B cell (primary cell): Measurements from ENCODE around the gene APOM. TPM values are rescaled to one million over a fixed set of nuclear protein-coding genes. Genes with fewer than 3 reads are reported as not detected.

Experiments
- ATAC-seq: fragments of 200-7000 bp; cut with Tn5 transposase; one replicate; pipeline ENCODE4 v1.10.0; 2021; ENCODE audit warnings: low read depth, mild to moderate bottlenecking, moderate number of reproducible peaks, moderate library complexity
- CTCF ChIA-PET: fragments of 350-600 bp; sonication (Branson Sonifier 250); formaldehyde crosslinking; loops from one replicate; lab custom pipeline; 2021; ENCODE audit warnings: antibody characterized with exemption, inconsistent platforms; lab: Charles Lee
- POLR2A ChIA-PET: fragments of 350-600 bp; sonication (Branson Sonifier 250); formaldehyde crosslinking; loops from one replicate; lab custom pipeline; 2021; ENCODE audit warnings: antibody characterized with exemption; lab: Charles Lee
- DNase-seq: peaks from one replicate; pipeline ENCODE4 v3.0.0; 2013
- H2AFZ ChIP-seq: 2 replicates; pipeline ENCODE4 v1.6.1; 2012; ENCODE audit warnings: mild to moderate bottlenecking, low read depth, low read length; ENCODE audit not compliant: insufficient read depth, poor library complexity, severe bottlenecking
- H3K27ac ChIP-seq, 2 donors: 1 replicate in 1 of 2; 2 replicates in 1 of 2; pipeline ENCODE4 v1.5.1; 2012 to 2013; ENCODE audit warnings: low read length in 2 of 2, mild to moderate bottlenecking in 2 of 2, moderate library complexity in 1 of 2
- H3K27me3 ChIP-seq, 4 experiments: fragments of 200-600 bp in 1 of 4; sonication (generic) in 1 of 4; replicated peaks in 1 of 4; 1 replicate in 2 of 4; 2 replicates in 2 of 4; pipeline versions ENCODE4 v1.6.1 to v1.7.0; 2013 to 2016; ENCODE audit warnings: low read length in 3 of 4, mild to moderate bottlenecking in 2 of 4, mixed read lengths in 1 of 4, moderate library complexity in 1 of 4; ENCODE audit not compliant: insufficient read depth in 4 of 4, control insufficient read depth in 3 of 4; ENCODE audit errors: control extremely low read depth in 1 of 4
- H3K36me3 ChIP-seq, 2 experiments: replicated peaks in 1 of 2; 1 replicate in 1 of 2; 2 replicates in 1 of 2; pipeline versions ENCODE4 v1.6.1 to v1.7.1; 2013; ENCODE audit warnings: low read length in 1 of 2; ENCODE audit not compliant: insufficient read depth in 2 of 2, control insufficient read depth in 1 of 2; ENCODE audit errors: control extremely low read depth in 1 of 2, extremely low read depth in 1 of 2
- H3K4me1 ChIP-seq, 2 donors: fragments of 200-600 bp in 1 of 2; sonication (generic) in 1 of 2; 1 replicate in 1 of 2; 2 replicates in 1 of 2; pipeline versions ENCODE4 v1.5.1 to v1.6.1; 2013 to 2017; ENCODE audit warnings: low read length in 2 of 2; ENCODE audit not compliant: control insufficient read depth in 2 of 2, insufficient read depth in 2 of 2
- H3K4me2 ChIP-seq: replicated peaks from 2 replicates; pipeline ENCODE3; 2012; ENCODE audit warnings: mild to moderate bottlenecking, low read depth, low read length; ENCODE audit not compliant: poor library complexity, severe bottlenecking
- H3K4me3 ChIP-seq, 5 experiments: fragments of 200-600 bp in 1 of 5; sonication (generic) in 1 of 5; 1 replicate in 3 of 5; 2 replicates in 2 of 5; pipeline versions ENCODE4 v1.5.1 to v1.7.0; 2011 to 2016; ENCODE audit warnings: low read length in 4 of 5, mild to moderate bottlenecking in 4 of 5, low read depth in 2 of 5, control low read depth in 1 of 5, moderate library complexity in 1 of 5; ENCODE audit not compliant: insufficient read depth in 1 of 5; ENCODE audit errors: control extremely low read depth in 1 of 5, extremely low read depth in 1 of 5
- H3K79me2 ChIP-seq: fragments of 200-600 bp; sonication (generic); one replicate; pipeline ENCODE4 v1.6.0; 2016; ENCODE audit warnings: low read length; ENCODE audit not compliant: control insufficient read depth, insufficient read depth
- H3K9ac ChIP-seq: fragments of 200-600 bp; sonication (generic); 2 replicates; pipeline ENCODE4 v1.6.1; 2017; ENCODE audit warnings: mild to moderate bottlenecking, low read length, moderate library complexity
- H3K9me3 ChIP-seq, 3 donors: one replicate each; pipeline versions ENCODE4 v1.6.1 to v1.7.1; 2013; ENCODE audit warnings: low read length in 2 of 3; ENCODE audit not compliant: control insufficient read depth in 2 of 3, insufficient read depth in 1 of 3; ENCODE audit errors: control extremely low read depth in 1 of 3
- H4K20me1 ChIP-seq: 2 replicates; pipeline ENCODE4 v1.6.0; 2012; ENCODE audit warnings: mild to moderate bottlenecking, low read length; ENCODE audit not compliant: insufficient read depth, control insufficient read depth, poor library complexity, severe bottlenecking
- H3K27ac Mint-ChIP-seq: one replicate; pipeline ENCODE4 v1.8.0; 2021; ENCODE audit warnings: mixed read lengths
- H3K27me3 Mint-ChIP-seq: one replicate; pipeline ENCODE4 v1.8.0; 2021; ENCODE audit warnings: mixed read lengths
- H3K4me1 Mint-ChIP-seq: one replicate; pipeline ENCODE4 v1.8.0; 2021; ENCODE audit warnings: mixed read lengths
- H3K4me3 Mint-ChIP-seq: one replicate; pipeline ENCODE4 v1.8.0; 2021; ENCODE audit warnings: mixed read lengths
- H3K9me3 Mint-ChIP-seq: one replicate; pipeline ENCODE4 v1.8.0; 2022; ENCODE audit warnings: mixed read lengths; ENCODE audit not compliant: insufficient read depth
- CTCF ChIP-seq: fragments of 200-600 bp; IDR thresholded peaks from one replicate; pipeline ENCODE4 v1.8.0; 2022; ENCODE audit warnings: antibody characterized with exemption, mild to moderate bottlenecking
- EZH2 ChIP-seq: IDR thresholded peaks from 2 replicates; pipeline ENCODE4 v1.6.1; 2012; ENCODE audit warnings: borderline replicate concordance, low read depth, mild to moderate bottlenecking, moderate library complexity, low read length; ENCODE audit not compliant: insufficient read depth, poor library complexity, severe bottlenecking
- WGBS: methylation state at CpG from one replicate; pipeline ENCODE4 v1.1.5; 2013; ENCODE audit warnings: missing lambda C conversion rate; ENCODE audit not compliant: insufficient coverage; 5-methylcytosine and 5-hydroxymethylcytosine counted together
- intact Hi-C: fragments of 100-400 bp; cut with micrococcal nuclease; formaldehyde crosslinking; loops from one replicate; pipeline ENCODE4 v1.10.0; 2022
- polyA plus RNA-seq: library from polyadenylated mRNA; depleted of rRNA; stranded (reverse); fragments of >200 nt; gene quantifications from 2 replicates; pipeline ENCODE4 v1.2.3, GENCODE V29; 2012
- total RNA-seq, 2 donors: library from RNA; stranded (reverse); fragments of 120-200 nt in 1 of 2; gene quantifications; 1 replicate in 1 of 2; 2 replicates in 1 of 2; pipeline versions ENCODE4 v1.2.3 to v1.2.4, GENCODE V29; 2013 to 2022

APOM gene
- total and polyA plus RNA-seq, 2 donors (not counting 1 experiment from before 2014, with no cell fraction given), result 3.6 to 11.6 TPM

- no peak overlapping the region for H2AFZ ChIP-seq
- H3K4me1 ChIP-seq, result peaks cover 23 to 29% of the 10 kb centered on the region in 2 donors
- no peaks in the 10 kb centered on the region for H4K20me1 ChIP-seq
- H3K9me3 ChIP-seq, result no peaks in the 10 kb centered on the region
- H3K4me2 ChIP-seq, result no peak overlapping the region
- intact Hi-C loops, result no loop called here
- H3K9ac ChIP-seq, result no peak overlapping the region
- H3K27ac Mint-ChIP-seq, result no peak overlapping the region
- no peak overlapping the region for H3K4me3 Mint-ChIP-seq
- no peaks in the 10 kb centered on the region for H3K9me3 Mint-ChIP-seq
- peaks cover 0 to 6% (median 0%) of the 10 kb centered on the region in 4 experiments for H3K27me3 ChIP-seq
- H3K27ac ChIP-seq, result no peak overlapping the region
- ChIA-PET POLR2A (interaction anchor here (0.6 kb wide), 1 partner anchor 109 kb away, joined by 3 read pairs; the partner anchor contains the start of genes HSPA1A and HSPA1L), CTCF (no interaction called here)
- H3K36me3 ChIP-seq, result peaks cover 0 to 6% of the 10 kb centered on the region in 2 experiments
- ATAC-seq (no peak), DNase-seq (no peak)
- peaks cover 28% of the 10 kb centered on the region for H3K4me1 Mint-ChIP-seq
- 100% methylated on average over 1 of the region's 6 CpGs for WGBS
- H3K27me3 Mint-ChIP-seq, result no peaks in the 10 kb centered on the region
- TF ChIP-seq CTCF (no peak), EZH2 (no peak)
- H3K79me2 ChIP-seq, result peaks cover 21% of the 10 kb centered on the region
- H3K4me3 ChIP-seq, result no peak overlapping the region
Observed at GRCh38 chr6:31705931-31706330, 50.2 kb downstream of the APOM start.

GRCh38 chr6:31706599-31706998 is 50.9 kb downstream of the APOM start, which contains the start of gene LY6G6F:
LY6G6F (plus strand) TSS chr6:31706866; CDS start chr6:31706907, 41 bp downstream.
- H3K79me2 ChIP-seq, result peaks cover 14% of the 10 kb centered on the region
- Mint-ChIP-seq H3K4me1 (peaks cover 28% of the 10 kb centered on the region), H3K27ac (no peak within 1 kb of the TSS), H3K27me3 (no peaks in the 10 kb centered on the region), H3K4me3 (no peak within 1 kb of the TSS), H3K9me3 (no peaks in the 10 kb centered on the region)
- no peak within 1 kb of the TSS for H3K4me2 ChIP-seq
- ATAC-seq (no peak), DNase-seq (no peak)
- CTCF ChIA-PET, result no interaction called here
- peaks cover 0 to 6% (median 0%) of the 10 kb centered on the region in 4 experiments for H3K27me3 ChIP-seq
- H3K9me3 ChIP-seq, result no peaks in the 10 kb centered on the region
- WGBS, result 83% methylated on average over 3 of the region's 3 CpGs
- intact Hi-C loops, result no loop called here
- H3K4me1 ChIP-seq, result peaks cover 24 to 29% of the 10 kb centered on the region in 2 donors
- TF ChIP-seq EZH2, result no peak
- no peak for TF ChIP-seq CTCF
- no peaks in the 10 kb centered on the region for H3K36me3 ChIP-seq
- H2AFZ ChIP-seq, result no peak within 1 kb of the TSS
- no peaks in the 10 kb centered on the region for H4K20me1 ChIP-seq
- no peak within 1 kb of the TSS for H3K4me3 ChIP-seq
- H3K9ac ChIP-seq, result no peak within 1 kb of the TSS
- no peak within 1 kb of the TSS for H3K27ac ChIP-seq
- POLR2A ChIA-PET, result no interaction called here
